Neural crest cell (in vitro differentiated cells): ENCODE data around the gene DPEP2. TPM values are rescaled to one million over a fixed set of nuclear protein-coding genes. Genes with fewer than 3 reads are reported as not detected.
A peak's percentile ranks its signal among the peaks of the same experiment; 100 is the strongest.
"Not testable (repeated sequence)": the region's sequence is repeated elsewhere in the genome, so short reads cannot be mapped to it uniquely, and the experiment has no call there.

Source experiments
- DNase-seq: peaks from one replicate; pipeline ENCODE4 v3.0.0; 2021; ENCODE audit warnings: low read depth, mixed read lengths, low spot score
- H3K27ac Mint-ChIP-seq: one replicate; pipeline ENCODE4 v1.8.0; 2021; ENCODE audit warnings: mild to moderate bottlenecking, mixed read lengths; ENCODE audit not compliant: unreplicated experiment
- H3K27me3 Mint-ChIP-seq: 2 replicates; pipeline ENCODE4 v1.8.0; 2021; ENCODE audit warnings: low read depth, mild to moderate bottlenecking, mixed read lengths
- H3K36me3 Mint-ChIP-seq: 2 replicates; pipeline ENCODE4 v1.8.0; 2021; ENCODE audit warnings: low read depth, mild to moderate bottlenecking, mixed read lengths
- H3K4me1 Mint-ChIP-seq: 2 replicates; pipeline ENCODE4 v1.8.0; 2021; ENCODE audit warnings: mixed read lengths
- H3K4me3 Mint-ChIP-seq: one replicate; pipeline ENCODE4 v1.8.0; 2021; ENCODE audit warnings: mild to moderate bottlenecking, mixed read lengths
- H3K9me3 Mint-ChIP-seq: 2 replicates; pipeline ENCODE4 v1.8.0; 2021; ENCODE audit warnings: mixed read lengths
- CTCF ChIP-seq: fragments of 200-600 bp; sonication (generic); conservative IDR thresholded peaks from 2 replicates; pipeline ENCODE4 v1.5.0; 2021; ENCODE audit warnings: antibody characterized with exemption, mild to moderate bottlenecking
- total RNA-seq: library from RNA; stranded (reverse); gene quantifications from 2 replicates; pipeline ENCODE4 v1.2.1, GENCODE V29; 2021

The DPEP2 gene
- total RNA-seq, 1 donor from 2014 or later, result not detected

GRCh38 chr16:68037841-68038597 lies 38.7 kb upstream of the DPEP2 start:
- no peak for TF ChIP-seq CTCF
- H3K27me3 Mint-ChIP-seq, result no peaks in the 10 kb centered on the region
- no peak for DNase-seq
- H3K9me3 Mint-ChIP-seq, result no peaks in the 10 kb centered on the region
- peaks cover 6% of the 10 kb centered on the region for H3K36me3 Mint-ChIP-seq
- H3K4me3 Mint-ChIP-seq, result no peak overlapping the region
- peak overlapping the region; percentile 7 for H3K27ac Mint-ChIP-seq
- no peaks in the 10 kb centered on the region for H3K4me1 Mint-ChIP-seq

GRCh38 chr16:68035227-68035626 lies 35.9 kb upstream of the DPEP2 start:
- Mint-ChIP-seq H3K27me3 (no peaks in the 10 kb centered on the region), H3K4me1 (no peaks in the 10 kb centered on the region), H3K4me3 (no peak overlapping the region), H3K9me3 (no peaks in the 10 kb centered on the region), H3K27ac (no peak overlapping the region), H3K36me3 (peaks cover 3% of the 10 kb centered on the region)
- no peak for DNase-seq
- no peak for TF ChIP-seq CTCF

GRCh38 chr16:68033101-68033500 lies 33.8 kb upstream of the DPEP2 start:
- no peak for TF ChIP-seq CTCF
- Mint-ChIP-seq H3K9me3 (no peaks in the 10 kb centered on the region), H3K36me3 (peaks cover 2% of the 10 kb centered on the region), H3K4me3 (no peak overlapping the region), H3K27ac (no peak overlapping the region), H3K4me1 (no peaks in the 10 kb centered on the region), H3K27me3 (no peaks in the 10 kb centered on the region)
- no peak for DNase-seq

- no peak for TF ChIP-seq CTCF
- no peak overlapping the region for H3K27ac Mint-ChIP-seq
Observed at GRCh38 chr16:68031951-68032350, 32.7 kb upstream of the DPEP2 start.

GRCh38 chr16:68030108-68030507 lies 30.8 kb upstream of the DPEP2 start:
- not testable (repeated sequence) for H3K27me3 Mint-ChIP-seq, H3K4me3 Mint-ChIP-seq, H3K9me3 Mint-ChIP-seq, H3K36me3 Mint-ChIP-seq, H3K27ac Mint-ChIP-seq, DNase-seq, H3K4me1 Mint-ChIP-seq

More at GRCh38 chr16:68031951-68032350, 32.7 kb upstream of the DPEP2 start:
- Mint-ChIP-seq H3K9me3 (no peaks in the 10 kb centered on the region), H3K4me3 (no peak overlapping the region), H3K36me3 (no peaks in the 10 kb centered on the region), H3K4me1 (no peaks in the 10 kb centered on the region), H3K27me3 (no peaks in the 10 kb centered on the region)
- DNase-seq, result no peak

- no peak overlapping the region for H3K4me3 Mint-ChIP-seq
- DNase-seq, result no peak
- no peak for TF ChIP-seq CTCF
- no peaks in the 10 kb centered on the region for H3K9me3 Mint-ChIP-seq
- H3K4me1 Mint-ChIP-seq, result peaks cover 4% of the 10 kb centered on the region
- H3K36me3 Mint-ChIP-seq, result no peaks in the 10 kb centered on the region
- H3K27me3 Mint-ChIP-seq, result no peaks in the 10 kb centered on the region
- no peak overlapping the region for H3K27ac Mint-ChIP-seq
Observed at GRCh38 chr16:68028996-68029395, 29.7 kb upstream of the DPEP2 start.
